ENCODE measurements around the gene PARVA.

Gene PARVA

DNA sequence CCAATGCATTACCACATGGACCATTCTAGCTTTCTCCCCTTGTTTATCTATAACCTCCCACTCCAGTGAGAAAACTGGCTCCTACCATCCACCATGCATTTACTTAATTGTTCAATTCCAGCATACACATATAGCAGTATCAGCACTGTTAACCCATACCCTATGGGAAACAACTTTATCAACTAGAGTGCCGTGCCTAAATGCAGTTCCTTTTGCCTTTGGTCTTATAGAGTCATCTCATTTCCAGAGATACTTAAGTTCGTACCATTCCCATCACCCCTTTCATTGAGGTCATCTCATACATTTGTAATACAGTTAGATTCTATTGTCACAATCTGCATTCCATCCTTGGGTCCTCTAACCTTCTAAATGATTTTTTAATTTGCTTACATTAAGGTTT lies 86.9 kb downstream of the PARVA start:
- DNase-seq, result no peak

GRCh38 chr11:12465332-12465731 lies 88.0 kb downstream of the PARVA start:
- DNase-seq, result no peak

DNA sequence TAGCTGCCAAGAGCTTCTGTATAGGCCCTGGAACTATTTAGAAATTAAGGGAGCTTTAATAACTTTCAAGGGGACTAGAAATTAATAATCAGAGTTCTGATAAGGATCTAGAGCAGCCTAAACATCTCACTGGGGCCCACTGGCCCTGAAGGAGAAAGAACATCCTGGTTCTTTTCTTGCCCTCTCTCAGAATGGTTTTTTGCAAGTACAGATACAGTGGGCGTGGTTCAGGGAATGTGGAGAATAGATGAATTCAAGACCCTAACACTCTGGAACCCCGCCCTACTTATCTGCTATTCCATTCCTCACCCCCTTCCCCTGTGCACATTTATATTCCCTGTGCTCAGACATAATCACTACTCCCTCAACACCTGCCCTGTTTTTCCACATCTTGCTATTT lies 90.2 kb downstream of the PARVA start:
- DNase-seq, result no peak

DNA sequence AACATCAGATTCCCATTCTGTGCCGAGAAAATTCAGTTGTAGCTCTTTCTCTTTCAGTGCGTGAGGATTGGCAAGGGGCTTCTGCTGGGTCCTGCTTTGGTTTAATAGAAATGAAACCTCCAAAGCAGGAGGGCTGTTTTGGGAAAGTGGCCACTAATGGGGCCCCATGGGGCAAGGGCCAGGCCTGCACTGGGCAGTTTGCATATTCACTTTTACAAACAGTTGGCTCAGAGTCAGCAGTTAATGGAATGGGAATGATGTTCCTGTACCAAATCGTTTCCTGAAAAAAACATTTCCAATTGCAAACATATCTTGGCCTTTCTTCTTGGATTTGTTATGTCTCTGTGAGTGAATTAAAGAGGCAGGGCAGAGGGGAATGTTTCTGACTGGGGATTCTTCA lies 92.1 kb downstream of the PARVA start:
- DNase-seq, result no peak

- DNase-seq, result no peak
Observed at GRCh38 chr11:12470236-12470635, 92.9 kb downstream of the PARVA start.

DNA sequence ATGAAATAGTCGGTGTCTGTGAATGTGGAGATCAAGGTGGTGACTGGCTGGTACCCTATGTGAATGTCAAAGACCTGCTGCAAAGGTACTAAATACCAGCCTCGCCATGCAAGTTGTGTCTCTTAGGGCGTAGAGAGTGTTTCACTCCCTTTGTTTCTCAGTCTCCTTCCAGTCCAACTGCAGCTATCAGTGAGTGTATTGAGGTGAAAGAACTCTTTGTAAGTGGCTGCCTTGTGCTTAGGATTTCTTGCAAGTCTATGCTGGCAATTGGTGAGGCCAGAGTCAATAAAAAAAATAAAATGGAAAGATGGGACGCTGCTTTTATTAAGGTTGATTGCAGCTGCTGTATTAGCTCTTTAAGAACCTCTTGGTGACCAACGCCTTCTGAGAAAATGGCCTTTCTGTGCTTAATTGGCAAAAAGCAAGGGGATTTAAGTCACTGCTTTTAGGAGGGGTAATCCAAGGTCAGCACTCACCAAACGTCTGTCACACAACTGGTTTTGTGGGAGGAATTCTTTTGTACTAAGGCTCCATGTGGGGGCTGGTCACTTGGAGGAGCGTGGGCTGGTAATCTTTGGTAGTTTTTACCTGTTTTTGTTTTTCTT lies 95.1 kb downstream of the PARVA start:
- DNase-seq, result no peak

GRCh38 chr11:12473381-12473780 lies 96.0 kb downstream of the PARVA start:
- no peak for DNase-seq

GRCh38 chr11:12474871-12475270 lies 97.5 kb downstream of the PARVA start:
- no peak for DNase-seq

DNA sequence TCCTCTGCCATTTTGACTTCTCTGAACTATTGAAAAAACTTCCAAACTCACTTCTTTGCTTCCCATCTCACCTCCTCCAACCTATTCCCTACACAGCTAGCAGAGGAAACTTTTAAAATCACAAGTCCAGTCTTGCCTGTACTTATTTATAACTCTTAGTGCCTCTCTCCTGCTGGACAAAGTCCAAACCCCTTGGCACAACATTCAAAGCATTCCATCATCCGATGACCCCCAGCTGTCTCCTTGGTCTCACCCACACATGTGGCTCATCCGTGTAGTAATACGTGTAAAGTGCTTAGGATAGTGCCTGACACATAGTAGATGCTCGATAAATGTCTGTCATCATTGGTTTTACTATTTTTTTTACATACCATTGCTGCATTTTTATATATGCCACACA lies 101.4 kb downstream of the PARVA start:
- no peak for DNase-seq

GRCh38 chr11:12480401-12480800 lies 103.0 kb downstream of the PARVA start:
- DNase-seq, result no peak

DNA sequence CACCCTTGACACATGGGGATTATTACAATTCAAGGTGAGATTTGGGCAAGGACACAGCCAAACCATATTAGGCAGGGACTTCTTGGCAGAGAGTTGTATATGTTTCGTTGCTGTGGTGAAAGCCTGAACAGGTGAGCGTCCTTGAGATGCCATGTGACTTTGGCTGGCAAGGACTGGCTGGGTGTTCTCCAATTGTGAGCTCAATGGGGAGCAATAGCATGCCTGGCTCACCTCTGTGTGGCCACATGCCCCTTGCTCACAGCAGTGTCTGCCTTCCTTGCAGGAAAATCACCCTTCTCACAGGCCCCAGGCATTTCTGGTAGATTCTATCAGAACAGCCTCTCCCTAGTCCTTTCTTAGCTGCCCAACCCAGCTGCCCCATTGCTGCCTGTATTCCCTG lies 105.5 kb downstream of the PARVA start:
- DNase-seq, result no peak

- no peak for DNase-seq
Observed at GRCh38 chr11:12483604-12484003, 106.2 kb downstream of the PARVA start.

DNA sequence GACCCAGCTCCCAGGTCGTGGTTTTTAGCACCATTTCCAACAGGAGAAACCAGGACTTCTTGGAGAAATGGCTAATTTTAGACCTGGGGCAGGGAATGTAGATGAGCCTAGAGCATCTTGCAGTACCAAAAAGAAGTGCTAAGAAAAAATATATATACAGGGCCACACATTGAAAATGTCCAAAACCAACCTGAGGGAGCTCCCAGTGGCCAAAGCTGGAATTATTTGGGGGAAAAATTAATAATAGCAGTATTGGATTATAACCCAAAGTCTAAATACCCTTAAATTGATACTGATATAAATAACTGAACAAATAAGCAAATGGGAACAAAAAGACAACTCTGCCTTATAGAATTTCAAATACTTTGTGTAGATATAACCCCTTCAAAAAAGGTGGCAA lies 108.0 kb downstream of the PARVA start:
- no peak for DNase-seq

- DNase-seq, result no peak
Observed at GRCh38 chr11:12489246-12489772, 111.9 kb downstream of the PARVA start.

DNA sequence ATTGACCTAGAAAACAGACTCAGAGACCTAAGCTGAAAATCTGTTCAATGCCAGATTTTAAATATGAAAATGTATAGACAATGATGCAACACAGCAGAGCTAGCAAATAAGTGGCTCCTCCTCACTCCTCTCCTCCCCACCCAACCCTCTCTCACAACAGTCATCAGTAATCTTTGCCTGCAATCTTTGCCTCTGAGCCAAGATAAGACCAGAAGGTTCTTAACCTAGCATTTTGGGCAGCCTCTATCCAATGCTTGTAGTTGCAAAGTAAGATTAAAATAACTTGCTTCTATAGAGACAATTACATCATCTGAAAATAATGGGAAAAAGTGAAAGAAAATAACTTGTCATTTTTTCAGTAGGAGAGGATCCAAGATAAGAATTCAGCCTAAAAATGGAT lies 117.3 kb downstream of the PARVA start:
- no peak for DNase-seq

- DNase-seq, result no peak
Observed at GRCh38 chr11:12496181-12497025, 119.0 kb downstream of the PARVA start.

- no peak for DNase-seq
Observed at GRCh38 chr11:12497431-12497830, 120.1 kb downstream of the PARVA start.

DNA sequence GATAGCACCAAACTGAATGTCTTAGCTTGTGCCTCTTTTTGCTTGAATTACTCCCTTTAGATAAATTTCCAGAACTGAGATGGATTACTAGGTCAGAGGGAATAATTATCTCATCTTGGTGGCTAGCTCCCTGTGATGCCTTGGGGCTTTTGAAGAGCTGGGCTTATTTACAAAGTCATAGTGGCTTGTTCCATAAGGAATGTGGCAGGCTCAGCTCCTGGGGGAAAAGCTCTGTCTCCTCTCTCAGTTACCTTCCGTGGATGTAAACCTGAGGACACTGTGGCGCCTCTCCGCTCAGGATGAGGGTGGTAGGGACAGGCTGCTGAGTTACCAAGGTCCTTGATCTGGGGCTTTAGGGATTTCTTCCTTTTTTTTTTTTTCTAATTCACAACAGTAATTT lies 121.7 kb downstream of the PARVA start:
- no peak for DNase-seq

- no peak for DNase-seq
Observed at GRCh38 chr11:12502046-12502445, 124.7 kb downstream of the PARVA start.

- DNase-seq, result no peak
Observed at GRCh38 chr11:12503039-12503484, 125.7 kb downstream of the PARVA start.

DNA sequence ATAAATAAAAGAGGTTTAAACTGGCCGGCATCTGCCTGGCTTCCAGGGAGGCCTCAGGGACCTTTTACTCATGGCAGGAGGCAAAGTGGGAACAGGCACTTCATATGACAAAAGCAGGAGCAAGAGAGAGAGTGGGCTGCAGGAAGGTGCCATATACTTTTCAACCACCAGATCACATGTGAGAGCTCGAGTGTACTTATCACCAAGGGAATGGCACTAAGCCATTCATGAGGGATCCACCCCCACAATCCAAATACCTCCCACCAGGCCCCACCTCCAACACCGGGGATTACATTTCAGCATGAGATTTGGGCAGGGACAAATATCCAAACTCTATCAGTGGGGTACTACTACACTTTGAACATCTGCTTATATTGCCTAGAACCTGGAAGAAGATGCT lies 126.5 kb downstream of the PARVA start:
- no peak for DNase-seq

GRCh38 chr11:12505183-12505582 lies 127.8 kb downstream of the PARVA start:
- no peak for DNase-seq

GRCh38 chr11:12506404-12506921 lies 129.1 kb downstream of the PARVA start:
- no peak for DNase-seq

DNA sequence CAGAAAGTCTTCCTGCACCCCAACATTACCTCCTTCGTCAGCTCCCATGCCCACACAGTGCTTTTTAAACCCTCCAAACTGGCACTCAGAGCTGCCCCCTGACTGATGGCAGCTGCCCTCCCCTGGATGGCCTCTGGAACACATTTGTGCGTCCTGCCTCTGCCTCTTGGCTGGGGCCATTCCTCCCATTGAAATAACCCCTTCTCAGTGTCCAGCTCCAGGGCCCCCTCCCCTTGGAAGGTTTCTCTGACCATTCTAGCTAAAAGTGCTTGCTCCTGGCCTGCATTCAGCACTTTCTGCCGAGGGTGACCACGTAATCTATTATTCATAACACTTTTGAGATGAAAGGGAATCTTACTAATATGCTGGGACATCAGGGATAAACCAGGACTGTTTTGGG lies 130.0 kb downstream of the PARVA start:
- no peak for DNase-seq
